Fibroblast of mammary gland (primary cell): Measurements from ENCODE around the gene OSCP1.
A peak's percentile ranks its signal among the peaks of the same experiment; 100 is the strongest.

Experiments used
- DNase-seq: peaks from one replicate; pipeline ENCODE4 v3.0.0-alpha.2; 2010; ENCODE audit warnings: low read depth
- H3K4me3 ChIP-seq: 2 replicates; pipeline ENCODE4 v1.5.1; 2011; ENCODE audit warnings: low read depth, mild to moderate bottlenecking, low read length, moderate library complexity; ENCODE audit not compliant: control insufficient read depth
- CTCF ChIP-seq: conservative IDR thresholded peaks from 2 replicates; pipeline ENCODE4 v1.5.1; 2011; ENCODE audit warnings: low read depth, low read length, inconsistent platforms; ENCODE audit not compliant: control insufficient read depth, insufficient read depth

OSCP1 gene

DNA sequence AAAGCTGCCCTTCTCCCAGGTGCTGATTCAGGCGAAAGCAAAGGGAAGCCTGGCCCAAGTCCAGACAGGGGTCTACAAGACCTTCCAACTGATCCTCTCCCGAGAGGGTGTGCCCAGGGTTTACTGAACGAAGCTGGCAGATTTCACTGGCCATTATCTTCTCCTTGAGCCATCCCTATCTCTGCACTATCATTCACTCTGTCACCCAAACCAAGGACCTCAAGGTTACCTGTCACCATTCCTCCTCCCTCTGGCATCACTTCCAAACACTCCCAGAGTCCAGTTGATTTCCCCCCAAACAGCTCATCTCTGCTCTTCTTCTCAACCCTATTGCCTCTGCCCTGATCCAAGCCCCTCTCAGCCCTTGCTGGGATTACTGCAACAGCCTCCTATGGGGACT lies 69.5 kb downstream of the OSCP1 start:
- DNase-seq, result no peak
- no peak overlapping the region for H3K4me3 ChIP-seq
- no peak for TF ChIP-seq CTCF

DNA sequence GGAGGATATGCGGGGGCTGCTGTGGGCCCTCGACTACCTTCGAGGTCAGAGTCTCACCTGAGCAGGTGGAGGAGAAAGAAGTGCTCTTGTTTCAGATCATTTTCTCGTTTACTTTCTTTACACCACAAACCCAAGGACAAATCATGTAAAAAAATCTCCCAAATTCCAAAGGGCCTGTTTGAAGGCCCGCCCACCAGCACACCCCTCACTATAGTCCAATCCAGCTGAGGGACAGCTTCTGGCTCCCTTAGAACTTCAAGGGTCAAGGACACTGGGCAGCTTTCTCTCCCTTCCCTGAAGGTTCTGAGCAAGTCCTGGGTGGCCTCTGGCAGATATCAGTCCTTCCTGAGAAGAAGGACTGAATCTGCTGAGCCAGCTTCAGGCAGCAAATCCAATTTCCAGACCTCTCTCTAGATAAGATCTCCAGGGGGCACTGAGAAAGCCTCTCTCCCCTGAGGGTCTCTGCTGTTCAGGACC lies 70.1 kb downstream of the OSCP1 start:
- TF ChIP-seq CTCF, result no peak
- no peak overlapping the region for H3K4me3 ChIP-seq
- no peak for DNase-seq

- no peak for TF ChIP-seq CTCF
- DNase-seq, result no peak
- no peak overlapping the region for H3K4me3 ChIP-seq
These were observed 72.3 kb downstream of the OSCP1 start for GRCh38 chr1:36377791-36378492.

DNA sequence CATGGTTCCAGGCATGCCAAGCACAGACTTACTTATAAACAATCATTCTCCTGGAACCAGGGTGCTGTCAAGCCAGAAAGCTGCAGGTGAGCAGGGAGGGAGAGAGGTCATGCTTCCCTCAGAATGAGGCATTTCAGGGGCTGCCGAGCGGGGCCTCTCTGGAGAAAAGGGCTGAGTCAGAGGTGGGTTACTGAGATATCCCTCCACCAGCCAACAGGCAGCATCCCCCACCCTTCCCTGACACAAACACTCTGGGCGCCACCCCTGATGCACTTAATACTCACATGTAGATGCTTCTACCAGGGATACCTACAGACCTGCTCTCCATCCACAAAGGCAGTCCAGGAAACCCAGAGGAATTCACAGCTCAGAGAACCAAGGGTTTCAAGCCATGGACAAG lies 77.6 kb downstream of the OSCP1 start:
- H3K4me3 ChIP-seq, result no peak overlapping the region
- DNase-seq, result no peak
- no peak for TF ChIP-seq CTCF

- peak; percentile 63 for DNase-seq
- peak; percentile 88 for TF ChIP-seq CTCF
- no peak overlapping the region for H3K4me3 ChIP-seq
These were observed 81.0 kb downstream of the OSCP1 start for GRCh38 chr1:36369061-36369861.
